Activated CD8-positive, alpha-beta memory T cell treated with anti-CD3 and anti-CD28 coated beads for 48 hours (primary cell): Measurements from ENCODE around the gene VEPH1.

ENCODE experiments used
- DNase-seq, 3 experiments: peaks; one replicate each; pipeline ENCODE4 v3.0.0-alpha.2; 2020; ENCODE audit warnings: low read depth in 2 of 3, low spot score in 2 of 3

Gene VEPH1

DNA sequence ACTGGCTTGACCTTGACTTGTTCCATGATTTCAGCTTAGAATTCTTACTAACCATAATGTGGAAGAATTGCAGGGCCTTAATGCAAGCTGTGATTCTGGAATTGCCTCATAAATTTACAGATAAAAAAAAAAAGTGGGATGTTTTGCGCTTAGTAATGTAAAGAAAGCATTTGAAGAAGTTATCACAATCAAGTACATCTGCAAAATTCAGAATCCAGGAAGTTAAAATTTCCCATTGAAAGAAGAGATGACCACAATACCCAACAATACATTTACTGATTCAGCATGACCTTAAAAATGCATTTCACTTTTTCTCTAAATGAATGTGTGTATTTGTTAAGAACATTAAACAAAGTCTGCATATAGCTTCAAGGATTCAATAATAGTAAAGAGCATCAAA, 278.2 kb downstream of the VEPH1 start:
- DNase-seq = no peak

DNA sequence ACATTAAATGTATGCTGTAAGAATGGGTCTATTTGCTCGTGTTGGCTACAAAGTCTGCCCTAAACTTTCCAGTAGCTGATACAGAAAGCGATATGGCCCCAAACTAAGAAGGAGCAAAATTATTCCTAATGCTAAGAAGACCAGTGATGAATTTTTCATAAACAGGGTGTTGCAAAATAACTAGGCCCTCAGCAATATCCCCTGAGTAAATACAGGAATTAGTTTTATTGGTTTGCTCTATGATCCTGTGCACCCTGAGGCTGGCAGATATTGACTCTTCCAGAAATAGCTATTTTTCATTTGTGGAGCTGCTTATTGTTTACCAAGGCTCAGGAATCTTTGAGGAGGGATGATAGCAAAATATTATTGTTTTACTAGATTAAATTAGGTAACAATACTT, 282.3 kb downstream of the VEPH1 start:
- no peak for DNase-seq

DNA sequence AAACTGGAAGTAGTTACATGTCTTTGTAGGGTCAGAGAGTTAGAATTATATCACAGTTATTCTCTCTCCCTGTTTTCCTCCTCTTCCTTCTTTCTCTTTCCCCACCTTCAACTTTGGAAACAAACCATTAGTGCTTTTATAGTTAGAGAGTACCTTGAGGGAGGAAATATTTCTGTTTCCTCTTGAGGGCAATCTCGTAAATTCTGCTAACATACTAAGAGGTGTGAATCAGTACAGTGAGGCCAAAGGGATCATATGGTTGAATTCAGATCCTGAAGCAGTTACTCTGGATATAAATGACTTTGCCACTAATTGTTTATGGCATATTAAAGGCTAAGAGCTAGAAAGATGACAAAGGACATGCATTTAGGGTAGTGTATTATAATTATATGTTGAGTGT, 283.0 kb downstream of the VEPH1 start:
- no peak for DNase-seq

DNA sequence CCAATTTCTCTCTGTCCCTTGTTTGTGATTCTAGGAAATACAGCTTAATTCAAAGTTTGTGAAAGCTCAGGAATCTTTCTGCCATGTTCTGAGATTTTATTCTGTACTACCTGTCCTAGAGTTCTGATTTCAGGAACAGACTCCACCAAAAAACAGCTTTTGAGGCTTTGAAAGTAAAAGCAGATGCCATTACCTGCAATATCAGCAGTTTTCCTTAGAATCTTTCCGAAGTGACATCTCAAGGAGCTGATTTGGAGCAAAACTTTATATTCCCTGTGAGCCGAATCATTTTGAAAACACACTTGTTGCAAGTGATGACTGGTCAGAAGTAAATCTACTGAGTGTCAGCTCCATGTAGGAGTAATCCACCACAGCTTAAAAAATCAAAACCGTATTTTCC, 284.0 kb downstream of the VEPH1 start:
- no peak for DNase-seq
